Stimulated activated naive CD8-positive, alpha-beta T cell treated with anti-CD3 and anti-CD28 coated beads, Interleukin-15, Interleukin-2, amounts not matched to agents 100 U/mL and 50 U/mL, for 24 hours (primary cell): ENCODE data around the gene ITGAE.
A peak's percentile ranks its signal among the peaks of the same experiment; 100 is the strongest.

Experiments
- ATAC-seq: fragments of 150-1000 bp; cut with Tn5 transposase; one replicate; pipeline ENCODE4 v1.10.0; 2021
- DNase-seq: peaks from one replicate; pipeline ENCODE4 v3.0.0; 2021

The ITGAE gene

GRCh38 chr17:3817851-3818605, 17.0 kb upstream of the ITGAE start:
- no peak for ATAC-seq

GRCh38 chr17:3815925-3816324, 14.9 kb upstream of the ITGAE start:
- ATAC-seq (no peak), DNase-seq (no peak)

More at GRCh38 chr17:3817851-3818605, 17.0 kb upstream of the ITGAE start:
- no peak for DNase-seq

- ATAC-seq, result no peak
- DNase-seq, result no peak
Measured at GRCh38 chr17:3815122-3815521, 14.1 kb upstream of the ITGAE start.

GRCh38 chr17:3814361-3814760, 13.4 kb upstream of the ITGAE start:
- DNase-seq, result no peak
- no peak for ATAC-seq

- no peak for ATAC-seq
- no peak for DNase-seq
Measured at GRCh38 chr17:3813171-3813570, 12.2 kb upstream of the ITGAE start.

- DNase-seq (no peak), ATAC-seq (no peak)
Measured at GRCh38 chr17:3812771-3813170, 11.8 kb upstream of the ITGAE start.

GRCh38 chr17:3812284-3812683, 11.3 kb upstream of the ITGAE start:
- no peak for DNase-seq
- no peak for ATAC-seq

GRCh38 chr17:3810019-3810418, 9.0 kb upstream of the ITGAE start:
- no peak for ATAC-seq

GRCh38 chr17:3809135-3809534, 8.1 kb upstream of the ITGAE start:
- DNase-seq, result no peak
- ATAC-seq, result peak; percentile 19

More at GRCh38 chr17:3810019-3810418, 9.0 kb upstream of the ITGAE start:
- no peak for DNase-seq

- ATAC-seq (no peak), DNase-seq (no peak)
Measured at GRCh38 chr17:3808701-3809100, 7.7 kb upstream of the ITGAE start.

- DNase-seq (no peak), ATAC-seq (no peak)
Measured at GRCh38 chr17:3805581-3805980, 4.6 kb upstream of the ITGAE start.

- ATAC-seq, result peak; percentile 88
- peak; percentile 43 for DNase-seq
Measured at GRCh38 chr17:3804503-3804931, 3.5 kb upstream of the ITGAE start.

GRCh38 chr17:3803308-3803640, 2.3 kb upstream of the ITGAE start:
- no peak for DNase-seq

GRCh38 chr17:3802461-3803307, 1.7 kb upstream of the ITGAE start:
- DNase-seq (no peak), ATAC-seq (no peak)

More at GRCh38 chr17:3803308-3803640, 2.3 kb upstream of the ITGAE start:
- no peak for ATAC-seq

- DNase-seq (no peak), ATAC-seq (no peak)
Measured at GRCh38 chr17:3801792-3802191, 804 bp upstream of the ITGAE start.

- ATAC-seq (no peak), DNase-seq (no peak)
Measured at GRCh38 chr17:3801347-3801746, 359 bp upstream of the ITGAE start.

- no peak for ATAC-seq
- no peak for DNase-seq
Measured at GRCh38 chr17:3799181-3799945, 1.6 kb downstream of the ITGAE start.

GRCh38 chr17:3798273-3799180, 2.5 kb downstream of the ITGAE start:
- ATAC-seq, result no peak
- DNase-seq, result no peak

GRCh38 chr17:3796822-3797170, 4.2 kb downstream of the ITGAE start:
- peak; percentile 38 for ATAC-seq
- no peak for DNase-seq

GRCh38 chr17:3796110-3796821, 4.7 kb downstream of the ITGAE start:
- ATAC-seq (peak; percentile 83), DNase-seq (peak; percentile 90)
